ENCODE results near the gene RBP2. TPM values are rescaled to one million over a fixed set of nuclear protein-coding genes. Genes with fewer than 3 reads are reported as not detected.

Gene RBP2
- polyA plus RNA-seq, 3 donors = not detected

DNA sequence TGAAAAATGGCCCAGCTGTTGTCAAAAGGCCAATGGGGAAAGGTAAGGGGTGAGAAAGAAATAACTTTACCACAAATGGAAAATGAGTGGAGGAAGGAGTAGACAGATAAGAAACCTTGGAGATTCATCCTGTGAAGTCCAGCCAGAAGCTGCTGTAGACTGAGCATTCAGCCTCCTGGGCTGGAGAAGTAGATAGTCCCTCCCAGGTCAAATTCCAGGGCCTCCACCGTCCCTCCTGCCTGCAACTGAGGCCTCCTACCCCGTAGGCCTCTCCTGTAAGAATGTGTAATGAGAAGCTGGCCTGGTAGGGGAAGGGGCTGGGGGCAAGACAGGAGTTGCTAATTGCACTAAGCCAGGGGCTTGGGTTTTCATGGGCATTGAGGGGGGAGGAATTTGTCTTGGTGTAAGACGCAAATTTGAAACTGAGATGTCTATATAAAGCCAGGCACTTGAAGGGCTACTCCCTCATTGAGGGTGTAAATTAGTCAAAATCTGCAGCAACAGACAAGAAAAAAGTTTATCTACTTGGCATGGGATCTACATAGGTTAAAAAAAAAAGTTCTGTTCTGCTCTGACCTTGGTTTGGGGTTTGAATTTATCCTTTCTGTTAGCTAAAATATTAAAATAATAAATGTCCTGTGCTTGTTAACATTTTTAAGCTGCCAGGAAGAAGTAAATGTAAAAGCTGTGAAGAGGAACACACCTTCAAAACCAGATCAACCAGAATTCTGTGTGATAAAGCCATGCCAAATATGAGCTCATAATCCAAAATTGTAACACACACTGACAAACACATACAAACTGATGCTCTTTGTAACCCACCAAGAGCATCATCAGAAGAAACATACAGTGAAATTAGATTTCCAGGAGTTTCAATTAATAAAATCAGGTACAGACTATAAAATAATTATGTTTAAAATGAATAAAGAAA is 1.7 kb upstream of the RBP2 start:
- no peak for DNase-seq
- peaks cover 2% of the 10 kb centered on the region for H3K4me1 Mint-ChIP-seq
- TF ChIP-seq, protein P1, sequence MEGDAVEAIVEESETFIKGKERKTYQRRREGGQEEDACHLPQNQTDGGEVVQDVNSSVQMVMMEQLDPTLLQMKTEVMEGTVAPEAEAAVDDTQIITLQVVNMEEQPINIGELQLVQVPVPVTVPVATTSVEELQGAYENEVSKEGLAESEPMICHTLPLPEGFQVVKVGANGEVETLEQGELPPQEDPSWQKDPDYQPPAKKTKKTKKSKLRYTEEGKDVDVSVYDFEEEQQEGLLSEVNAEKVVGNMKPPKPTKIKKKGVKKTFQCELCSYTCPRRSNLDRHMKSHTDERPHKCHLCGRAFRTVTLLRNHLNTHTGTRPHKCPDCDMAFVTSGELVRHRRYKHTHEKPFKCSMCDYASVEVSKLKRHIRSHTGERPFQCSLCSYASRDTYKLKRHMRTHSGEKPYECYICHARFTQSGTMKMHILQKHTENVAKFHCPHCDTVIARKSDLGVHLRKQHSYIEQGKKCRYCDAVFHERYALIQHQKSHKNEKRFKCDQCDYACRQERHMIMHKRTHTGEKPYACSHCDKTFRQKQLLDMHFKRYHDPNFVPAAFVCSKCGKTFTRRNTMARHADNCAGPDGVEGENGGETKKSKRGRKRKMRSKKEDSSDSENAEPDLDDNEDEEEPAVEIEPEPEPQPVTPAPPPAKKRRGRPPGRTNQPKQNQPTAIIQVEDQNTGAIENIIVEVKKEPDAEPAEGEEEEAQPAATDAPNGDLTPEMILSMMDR (IDR thresholded peaks at IDR 0.05) = no peak
- Histone ChIP-seq H3K79me2 (ENCODE audit: insufficient read depth, low read length) (no peaks in the 10 kb centered on the region), H3K4me1 (ENCODE audit: control insufficient read depth in 1 of 2, insufficient read depth in 2 of 2, low read length in 2 of 2) (no peaks in the 10 kb centered on the region), H3K27ac (ENCODE audit: low read depth in 1 of 2, low read length in 2 of 2) (no peak overlapping the region), H3K27me3 (ENCODE audit: control insufficient read depth in 2 of 2, insufficient read depth in 2 of 2, low read length in 2 of 2) (no peaks in the 10 kb centered on the region), H3K9ac (ENCODE audit: insufficient read depth, low read length, poor library complexity, severe bottlenecking) (no peak overlapping the region), H3K4me3 (replicated peaks in 1 of 3; ENCODE audit: low read depth in 2 of 3, low read length in 3 of 3) (no peak overlapping the region), H3K36me3 (replicated peaks in 1 of 2; ENCODE audit: control insufficient read depth in 1 of 2, insufficient read depth in 2 of 2, low read length in 2 of 2) (no peaks in the 10 kb centered on the region), H2AFZ (ENCODE audit: insufficient read depth, low read depth, low read length, poor library complexity, severe bottlenecking) (no peak overlapping the region), H3K4me2 (replicated peaks; ENCODE audit: extremely low read depth, low read length, poor library complexity, severe bottlenecking) (no peak overlapping the region), H3K9me3 (replicated peaks in 1 of 2; ENCODE audit: control insufficient read depth in 1 of 2, insufficient read depth in 1 of 2, low read length in 2 of 2) (no peaks in the 10 kb centered on the region), H4K20me1 (ENCODE audit: insufficient read depth, low read length) (no peaks in the 10 kb centered on the region)
- no peaks in the 10 kb centered on the region for H3K36me3 Mint-ChIP-seq
- no peaks in the 10 kb centered on the region for H3K9me3 Mint-ChIP-seq
- intact Hi-C loops (cut with micrococcal nuclease) = no loop called here
- 93% methylated on average over 3 of the region's 3 CpGs for WGBS (ENCODE audit: insufficient coverage)
- H3K27ac Mint-ChIP-seq = no peak overlapping the region
- no peak overlapping the region for H3K4me3 Mint-ChIP-seq
- H3K27me3 Mint-ChIP-seq (ENCODE audit: low read depth in 3 of 3) = no peaks in the 10 kb centered on the region

DNA sequence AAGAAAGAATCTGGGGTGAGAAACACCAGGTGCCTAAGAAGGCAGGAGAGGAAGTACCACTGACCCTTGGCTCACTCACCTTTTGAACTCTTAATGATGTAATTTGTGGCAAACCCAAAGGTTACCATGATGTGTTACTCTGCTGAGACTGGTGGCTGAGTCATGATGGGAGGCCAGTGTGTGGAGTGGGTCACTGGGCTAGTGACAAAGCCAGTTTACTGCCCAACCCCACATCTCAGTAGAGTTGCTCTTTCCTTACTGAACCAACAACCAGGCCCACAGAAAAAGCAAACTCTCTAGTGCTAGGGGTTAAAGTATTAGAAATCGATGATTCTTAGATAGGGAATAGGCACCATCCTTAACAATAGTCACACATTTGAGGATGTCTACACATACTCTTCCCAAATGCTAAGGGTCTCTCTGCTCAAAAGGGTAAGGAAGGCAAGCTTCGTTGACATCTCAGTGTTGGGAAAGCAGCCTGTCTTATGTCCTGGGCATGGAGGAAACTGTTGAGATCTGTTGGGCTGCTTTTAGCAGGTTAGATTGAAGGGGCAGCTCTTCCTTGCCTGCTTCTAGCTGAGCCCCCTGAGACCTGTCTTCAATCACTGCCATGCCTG is 3.1 kb downstream of the RBP2 start:
- Mint-ChIP-seq H3K36me3 (no peaks in the 10 kb centered on the region), H3K27me3 (ENCODE audit: low read depth in 3 of 3) (peaks cover 0 to 2% (median 2%) of the 10 kb centered on the region in 3 donors), H3K4me1 (no peaks in the 10 kb centered on the region), H3K9me3 (no peaks in the 10 kb centered on the region), H3K4me3 (no peak overlapping the region), H3K27ac (peak overlapping the region in 1 of 7 donors; percentile 12)
- Histone ChIP-seq H3K9me3 (replicated peaks in 1 of 2; ENCODE audit: control insufficient read depth in 1 of 2, insufficient read depth in 1 of 2, low read length in 2 of 2) (no peaks in the 10 kb centered on the region), H3K27ac (ENCODE audit: low read depth in 1 of 2, low read length in 2 of 2) (no peak overlapping the region), H3K79me2 (ENCODE audit: insufficient read depth, low read length) (no peaks in the 10 kb centered on the region), H3K4me3 (replicated peaks in 1 of 3; ENCODE audit: low read depth in 2 of 3, low read length in 3 of 3) (no peak overlapping the region), H3K36me3 (replicated peaks in 1 of 2; ENCODE audit: control insufficient read depth in 1 of 2, insufficient read depth in 2 of 2, low read length in 2 of 2) (no peaks in the 10 kb centered on the region), H4K20me1 (ENCODE audit: insufficient read depth, low read length) (no peaks in the 10 kb centered on the region), H2AFZ (ENCODE audit: insufficient read depth, low read depth, low read length, poor library complexity, severe bottlenecking) (no peak overlapping the region), H3K27me3 (ENCODE audit: control insufficient read depth in 2 of 2, insufficient read depth in 2 of 2, low read length in 2 of 2) (no peaks in the 10 kb centered on the region), H3K4me1 (ENCODE audit: control insufficient read depth in 1 of 2, insufficient read depth in 2 of 2, low read length in 2 of 2) (no peaks in the 10 kb centered on the region), H3K9ac (ENCODE audit: insufficient read depth, low read length, poor library complexity, severe bottlenecking) (no peak overlapping the region), H3K4me2 (replicated peaks; ENCODE audit: extremely low read depth, low read length, poor library complexity, severe bottlenecking) (no peak overlapping the region)
- DNase-seq = no peak
- TF ChIP-seq, protein P1 (IDR thresholded peaks at IDR 0.05) = no peak
- WGBS (ENCODE audit: insufficient coverage) = no CpG with 5 or more reads among the region's 2 CpGs
- intact Hi-C loops (cut with micrococcal nuclease) = no loop called here

All from CD14-positive monocyte (primary cell).